SK-N-SH (cell line): ENCODE results near the gene BRWD1. TPM values are rescaled to one million over a fixed set of nuclear protein-coding genes. Genes with fewer than 3 reads are reported as not detected.
A peak's percentile ranks its signal among the peaks of the same experiment; 100 is the strongest.

Experiments
- CTCF ChIA-PET: fragments of 300-600, 350-600 bp; formaldehyde crosslinking; extraction: SDS; loops from one replicate; lab custom pipeline; 2021; lab: Yijun Ruan, JAX
- POLR2A ChIA-PET: fragments of 350-600 bp; sonication (Branson Sonifier 250); formaldehyde crosslinking; extraction: SDS; loops from one replicate; lab custom pipeline; 2020; ENCODE audit warnings: antibody characterized with exemption, inconsistent platforms; lab: Yijun Ruan, JAX
- DNase-seq: peaks from one replicate; pipeline ENCODE4 v3.0.0; 2012
- H2AFZ ChIP-seq: fragments of 200-600 bp; sonication (generic); 2 replicates; pipeline ENCODE4 v1.8.1; 2016; ENCODE audit warnings: antibody characterized with exemption, mild to moderate bottlenecking, low read depth
- H3F3A ChIP-seq: fragments of 200-600 bp; sonication (generic); replicated peaks from 2 replicates; pipeline ENCODE3; 2016; ENCODE audit warnings: antibody characterized with exemption, mild to moderate bottlenecking; ENCODE audit not compliant: insufficient read depth
- H3K27ac ChIP-seq, 2 experiments: fragments of 200-500 bp in 1 of 2; fragments of 200-600 bp in 1 of 2; sonication (Bioruptor generic) in 1 of 2; sonication (generic), shearing (Covaris generic) in 1 of 2; 2 replicates each; pipeline versions ENCODE4 v1.5.1 to v1.6.1; 2014 to 2016; ENCODE audit warnings: low read depth in 2 of 2, inconsistent platforms in 1 of 2, low read length in 1 of 2, mild to moderate bottlenecking in 1 of 2, mixed read lengths in 1 of 2
- H3K27me3 ChIP-seq: fragments of 200-600 bp; sonication (generic), shearing (Covaris generic); 2 replicates; pipeline ENCODE4 v1.6.1; 2016; ENCODE audit warnings: mixed run types; ENCODE audit not compliant: insufficient read depth
- H3K36me3 ChIP-seq, 2 experiments: fragments of 200-500 bp in 1 of 2; fragments of 200-600 bp in 1 of 2; sonication (Bioruptor generic) in 1 of 2; sonication (generic) in 1 of 2; replicated peaks in 1 of 2; 2 replicates each; pipeline versions ENCODE3 to v1.5.1; 2014 to 2016; ENCODE audit warnings: low read length in 1 of 2, mild to moderate bottlenecking in 1 of 2; ENCODE audit not compliant: insufficient read depth in 2 of 2, control insufficient read depth in 1 of 2
- H3K4me1 ChIP-seq, 2 experiments: fragments of 200-500 bp in 1 of 2; fragments of 200-600 bp in 1 of 2; sonication (Bioruptor generic) in 1 of 2; sonication (generic), shearing (Covaris generic) in 1 of 2; 2 replicates each; pipeline versions ENCODE4 v1.5.1 to v1.6.1; 2014 to 2016; ENCODE audit warnings: low read depth in 1 of 2, low read length in 1 of 2, mixed run types in 1 of 2; ENCODE audit not compliant: insufficient read depth in 2 of 2, control insufficient read depth in 1 of 2
- H3K4me2 ChIP-seq: fragments of 200-600 bp; sonication (generic), shearing (Covaris generic); 2 replicates; pipeline ENCODE4 v1.6.1; 2017; ENCODE audit warnings: mixed run types
- H3K4me3 ChIP-seq, 2 experiments: fragments of 200-500 bp in 1 of 2; fragments of 200-600 bp in 1 of 2; sonication (Bioruptor generic) in 1 of 2; sonication (generic), shearing (Covaris generic) in 1 of 2; 2 replicates each; pipeline versions ENCODE4 v1.5.1 to v1.8.1; 2014 to 2016; ENCODE audit warnings: low read depth in 2 of 2, inconsistent platforms in 1 of 2, low read length in 1 of 2, mild to moderate bottlenecking in 1 of 2, mixed read lengths in 1 of 2, moderate library complexity in 1 of 2
- H3K79me2 ChIP-seq: fragments of 200-600 bp; sonication (generic); 2 replicates; pipeline ENCODE4 v1.8.1; 2017; ENCODE audit warnings: mild to moderate bottlenecking; ENCODE audit not compliant: insufficient read depth
- H3K9ac ChIP-seq: fragments of 200-600 bp; sonication (generic); 2 replicates; pipeline ENCODE4 v1.6.1; 2017; ENCODE audit warnings: mixed run types
- H3K9me2 ChIP-seq: fragments of 200-600 bp; sonication (generic); 2 replicates; pipeline ENCODE4 v1.6.1; 2017; ENCODE audit warnings: mixed run types
- H3K9me3 ChIP-seq: fragments of 200-600 bp; sonication (generic); 2 replicates; pipeline ENCODE4 v1.6.1; 2017; ENCODE audit warnings: mixed run types, mild to moderate bottlenecking, moderate library complexity
- H4K20me1 ChIP-seq: fragments of 200-600 bp; sonication (generic); 2 replicates; pipeline ENCODE4 v1.6.1; 2017; ENCODE audit warnings: mild to moderate bottlenecking, mixed run types; ENCODE audit not compliant: insufficient read depth
- ELF1 ChIP-seq: IDR thresholded peaks from 2 replicates; pipeline ENCODE4 v1.4.0; 2012
- FOSL2 ChIP-seq: IDR thresholded peaks from 2 replicates; pipeline ENCODE4 v1.4.0; 2012; ENCODE audit warnings: low read depth, mild to moderate bottlenecking, moderate library complexity, borderline replicate concordance
- FOXJ3 ChIP-seq: sonication (generic); formaldehyde crosslinking; IDR thresholded peaks from 2 replicates; pipeline ENCODE4 v1.5.1; 2020; ENCODE audit warnings: mild to moderate bottlenecking, missing genetic modification reagents
- MXI1 ChIP-seq: IDR thresholded peaks from 2 replicates; pipeline ENCODE4 v1.6.1; 2012; ENCODE audit warnings: mild to moderate bottlenecking, low read depth, low read length, improper control_type of control experiment
- NRF1 ChIP-seq: IDR thresholded peaks from 2 replicates; pipeline ENCODE4 v1.6.1; 2012; ENCODE audit warnings: low read depth, mild to moderate bottlenecking, low read length
- RCOR1 ChIP-seq: fragments of 150-350 bp; IDR thresholded peaks from 2 replicates; pipeline ENCODE4 v1.6.1; 2017; ENCODE audit warnings: antibody characterized with exemption, low read length
- SMC3 ChIP-seq: IDR thresholded peaks from 2 replicates; pipeline ENCODE4 v1.6.1; 2012; ENCODE audit warnings: low read depth, low read length, improper control_type of control experiment
- TEAD4 ChIP-seq: IDR thresholded peaks from 2 replicates; pipeline ENCODE4 v1.4.0; 2012; ENCODE audit warnings: mild to moderate bottlenecking, borderline replicate concordance; ENCODE audit not compliant: insufficient read depth
- WGBS: methylation state at CpG from one replicate; pipeline ENCODE4 v1.1.6; 2017; ENCODE audit warnings: low lambda C conversion rate; 5-methylcytosine and 5-hydroxymethylcytosine counted together
- polyA plus RNA-seq, 3 experiments: library from polyadenylated mRNA; depleted of rRNA; stranded (reverse); fragments of >200 nt; gene quantifications; 2 replicates each; pipeline ENCODE4 v1.2.3, GENCODE V29; 2012
- TF ChIP-seq, protein P1 (sequence below): IDR thresholded peaks from 2 replicates; pipeline ENCODE4 v1.4.0; 2012; ENCODE audit warnings: low read depth, borderline replicate concordance
- TF ChIP-seq, protein P2 (sequence below): fragments of 150-350 bp; IDR thresholded peaks from 2 replicates; pipeline ENCODE4 v1.6.1; 2016; ENCODE audit warnings: mild to moderate bottlenecking, low read depth, low read length

BRWD1 gene
- polyA plus RNA-seq, 1 of the 3 experiments (the other 2 are of a cell fraction), result 7.9 TPM

DNA sequence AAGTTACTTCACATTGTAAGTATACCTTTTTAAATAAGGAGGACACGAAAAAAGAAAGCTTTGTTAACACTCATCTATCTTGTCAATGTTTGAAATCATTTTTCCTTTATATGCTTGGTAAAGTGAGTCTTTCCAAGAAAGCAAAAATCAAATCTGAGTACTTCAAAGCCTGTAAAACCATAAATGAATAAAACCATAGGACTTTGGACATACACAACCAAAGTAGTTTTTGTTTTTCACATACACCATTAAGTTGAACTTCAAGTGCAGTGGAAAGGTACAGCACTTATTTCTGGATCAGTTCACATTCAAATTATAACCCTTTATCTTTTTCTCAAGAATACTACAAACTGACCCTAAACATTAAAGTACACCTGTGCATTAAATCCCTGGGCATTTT, 120.1 kb downstream of the BRWD1 start:
- H3K27me3 ChIP-seq, result no peaks in the 10 kb centered on the region
- no peaks in the 10 kb centered on the region for H3K9me2 ChIP-seq
- POLR2A ChIA-PET, result no interaction called here
- no peak for TF ChIP-seq SMC3
- no peak for TF ChIP-seq TEAD4
- TF ChIP-seq, protein P1, sequence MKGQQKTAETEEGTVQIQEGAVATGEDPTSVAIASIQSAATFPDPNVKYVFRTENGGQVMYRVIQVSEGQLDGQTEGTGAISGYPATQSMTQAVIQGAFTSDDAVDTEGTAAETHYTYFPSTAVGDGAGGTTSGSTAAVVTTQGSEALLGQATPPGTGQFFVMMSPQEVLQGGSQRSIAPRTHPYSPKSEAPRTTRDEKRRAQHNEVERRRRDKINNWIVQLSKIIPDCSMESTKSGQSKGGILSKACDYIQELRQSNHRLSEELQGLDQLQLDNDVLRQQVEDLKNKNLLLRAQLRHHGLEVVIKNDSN, result no peak
- no peak for TF ChIP-seq NRF1
- TF ChIP-seq MXI1, result no peak
- no peak for TF ChIP-seq ELF1
- no peak for TF ChIP-seq FOXJ3
- TF ChIP-seq, protein P2, sequence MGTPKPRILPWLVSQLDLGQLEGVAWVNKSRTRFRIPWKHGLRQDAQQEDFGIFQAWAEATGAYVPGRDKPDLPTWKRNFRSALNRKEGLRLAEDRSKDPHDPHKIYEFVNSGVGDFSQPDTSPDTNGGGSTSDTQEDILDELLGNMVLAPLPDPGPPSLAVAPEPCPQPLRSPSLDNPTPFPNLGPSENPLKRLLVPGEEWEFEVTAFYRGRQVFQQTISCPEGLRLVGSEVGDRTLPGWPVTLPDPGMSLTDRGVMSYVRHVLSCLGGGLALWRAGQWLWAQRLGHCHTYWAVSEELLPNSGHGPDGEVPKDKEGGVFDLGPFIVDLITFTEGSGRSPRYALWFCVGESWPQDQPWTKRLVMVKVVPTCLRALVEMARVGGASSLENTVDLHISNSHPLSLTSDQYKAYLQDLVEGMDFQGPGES, result no peak
- DNase-seq, result no peak
- CTCF ChIA-PET, result interaction anchor here (1.4 kb wide), 1 partner anchor 38 kb away, joined by 3 read pairs; no protein-coding TSS in a partner anchor
- no peak overlapping the region for H3K9ac ChIP-seq
- 89% methylated on average over 1 of the region's 1 CpG for WGBS
- H3K79me2 ChIP-seq, result no peaks in the 10 kb centered on the region; the same call in 1 of the 2 replicates
- no peak overlapping the region for H3K27ac ChIP-seq
- no peak overlapping the region for H3K4me3 ChIP-seq
- H3F3A ChIP-seq, result peaks cover 27% of the 10 kb centered on the region
- no peak overlapping the region for H3K4me2 ChIP-seq
- no peaks in the 10 kb centered on the region; the same call in 1 of the 2 replicates for H4K20me1 ChIP-seq
- H3K9me3 ChIP-seq, result no peaks in the 10 kb centered on the region
- H3K4me1 ChIP-seq, result peaks cover 0 to 22% of the 10 kb centered on the region in 2 experiments; a peak in 3 of 4 replicates
- H2AFZ ChIP-seq, result no peak overlapping the region
- H3K36me3 ChIP-seq, result peaks cover 59 to 69% of the 10 kb centered on the region in 2 experiments

DNA sequence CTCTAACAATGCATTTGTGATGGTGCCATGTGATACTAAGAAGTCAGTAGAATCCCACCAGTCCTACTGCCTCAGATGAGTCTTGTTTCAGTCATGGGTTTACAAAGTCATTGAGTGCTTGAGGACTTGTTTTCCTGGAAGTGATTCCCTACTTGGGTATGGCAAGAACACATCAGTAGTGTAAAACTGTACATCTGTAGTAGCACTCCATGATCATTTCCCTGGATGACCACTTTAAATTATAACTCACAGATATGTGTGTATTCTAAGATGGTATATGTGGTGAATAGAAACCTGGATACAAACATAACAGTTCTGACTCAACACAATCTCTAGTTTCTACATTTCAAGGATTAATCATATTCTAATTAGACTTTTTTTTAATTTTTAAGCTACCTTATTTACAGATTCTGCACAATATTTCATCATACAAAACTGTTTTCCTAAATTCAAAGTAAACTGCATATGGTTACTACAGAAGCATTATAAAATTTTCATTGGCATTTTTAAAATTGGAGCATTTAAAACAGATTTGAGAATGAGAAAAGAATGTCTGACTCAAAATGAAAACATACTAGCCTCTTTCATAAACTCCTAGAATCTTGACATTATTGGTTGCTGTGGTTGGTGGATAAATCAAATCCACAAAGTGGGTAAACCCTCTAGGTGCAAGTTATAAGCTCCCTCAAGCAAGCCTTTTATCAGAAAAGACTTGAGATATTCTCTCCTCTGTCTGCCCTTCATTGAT, 123.4 kb downstream of the BRWD1 start:
- ChIA-PET POLR2A (interaction anchor here (1.0 kb wide), 1 partner anchor 10 kb away, joined by 3 read pairs; no protein-coding TSS in a partner anchor), CTCF (interaction anchor here (1.2 to 1.3 kb wide), 2 partner anchors 26 to 52 kb away, joined by 3 read pairs; no protein-coding TSS in a partner anchor)
- Histone ChIP-seq H3K9ac (no peak overlapping the region; the same call in 1 of the 2 replicates), H2AFZ (no peak overlapping the region), H3K4me3 (no peak overlapping the region), H4K20me1 (no peaks in the 10 kb centered on the region), H3K79me2 (no peaks in the 10 kb centered on the region), H3K9me2 (no peaks in the 10 kb centered on the region), H3K27me3 (no peaks in the 10 kb centered on the region), H3F3A (peaks cover 27% of the 10 kb centered on the region), H3K36me3 (peaks cover 39 to 43% of the 10 kb centered on the region in 2 experiments), H3K9me3 (no peaks in the 10 kb centered on the region), H3K4me2 (peak overlapping the region; percentile 2; the same call in 1 of the 2 replicates), H3K4me1 (peaks cover 0 to 22% of the 10 kb centered on the region in 2 experiments; a peak in 3 of 4 replicates), H3K27ac (peak overlapping the region in 1 of 2 experiments; percentile 78; a peak in 2 of 4 replicates)
- TF ChIP-seq RCOR1 (no peak), FOSL2 (0 out of 2 replicates have a peak, but pooled peaks have one; percentile 3)
- DNase-seq, result no peak
